Measurements from ENCODE around the gene CFAP52.

- TF ChIP-seq CTCF (optimal IDR thresholded peaks at IDR 0.05 in 1 of 3, IDR thresholded peaks at IDR 0.05 in 1 of 3, conservative IDR thresholded peaks at IDR 0.05 in 1 of 3; ENCODE audit: extremely low read depth in 1 of 3, insufficient read depth in 2 of 3, low read length in 3 of 3) (no peak), EZH2 (IDR thresholded peaks at IDR 0.05; ENCODE audit: low read length) (no peak)
Observed at GRCh38 chr17:9635340-9635739, 58.9 kb downstream of the CFAP52 start.
